ENCODE measurements around the gene SCGB1D1. TPM values are rescaled to one million over a fixed set of nuclear protein-coding genes. Genes with fewer than 3 reads are reported as not detected.

Gene SCGB1D1
- polyA plus RNA-seq, 2 of the 4 experiments (the other 2 are of a cell fraction), result not detected

DNA sequence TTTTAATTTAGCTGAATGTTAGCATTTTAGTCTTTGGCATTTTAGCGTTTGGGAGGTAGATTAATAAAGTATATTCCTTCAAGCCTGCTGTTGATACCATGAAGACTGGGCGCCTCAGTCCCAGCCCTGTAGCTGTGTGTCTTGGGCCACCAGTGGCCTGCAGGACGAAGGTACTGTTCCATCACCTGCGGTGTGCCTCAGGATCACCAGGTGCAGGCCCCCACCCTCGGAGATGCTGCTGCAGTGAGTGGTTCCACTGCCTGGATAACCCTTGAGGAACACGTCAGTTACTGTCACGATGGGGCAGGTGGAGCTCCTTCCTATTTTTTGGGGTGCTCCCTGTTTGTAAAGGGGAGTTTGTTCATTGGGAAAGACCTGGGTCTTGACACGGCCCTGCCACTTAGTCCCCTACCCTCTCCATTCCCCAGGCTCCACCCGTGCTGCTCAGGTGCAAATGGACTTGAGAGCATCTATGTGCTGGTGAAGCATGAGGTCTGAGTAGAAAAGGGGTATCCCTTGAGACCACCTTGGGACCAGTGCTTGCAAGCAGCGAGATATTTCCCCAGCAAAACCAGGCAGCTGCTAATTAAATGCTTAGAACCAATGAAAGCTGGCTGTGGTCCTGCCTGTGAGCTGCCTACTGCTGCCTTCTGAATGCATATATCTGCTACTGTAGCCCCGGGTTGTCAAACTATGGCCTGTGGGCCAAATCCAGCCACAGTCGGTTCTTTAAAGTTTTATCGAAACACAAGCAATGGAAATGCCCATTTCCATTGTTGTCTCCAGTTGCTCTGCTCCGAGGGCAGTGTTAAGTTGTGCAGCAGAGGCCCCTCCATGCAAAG is 37.5 kb upstream of the SCGB1D1 start (continued):
- TF ChIP-seq RCOR1 (IDR thresholded peaks at IDR 0.05; ENCODE audit: low read depth, low read length), result no peak
- no peak for TF ChIP-seq EP300 (IDR thresholded peaks at IDR 0.05)

DNA sequence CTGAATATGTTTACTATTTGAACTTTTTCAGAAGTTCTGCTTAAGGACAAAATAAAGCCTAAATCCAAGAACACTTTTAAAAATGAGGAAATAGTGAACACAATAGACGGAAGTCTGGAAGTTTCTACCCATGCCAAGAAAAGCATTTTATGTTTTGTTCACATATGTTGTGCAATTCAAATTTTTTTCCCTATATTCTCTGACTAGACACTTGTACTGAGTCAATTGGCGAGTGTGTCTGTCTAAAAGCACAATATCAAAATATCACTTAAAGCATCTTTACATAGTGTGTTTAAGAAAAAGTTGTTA is 37.0 kb upstream of the SCGB1D1 start:
- 95% methylated on average over 2 of the region's 2 CpGs for WGBS (ENCODE audit: missing lambda C conversion rate)
- FAIRE-seq (no peak), DNase-seq (ENCODE audit: low read depth in 1 of 2, low spot score in 1 of 2) (no peak), ATAC-seq (no peak)
- CTCF ChIA-PET, result interaction anchor here (0.6 to 2.4 kb wide), 3 partner anchors 18 to 1629 kb away, joined by 3 to 11 read pairs (median 3); no protein-coding TSS in a partner anchor
- no peaks in the 10 kb centered on the region for H3K4me1 ChIP-seq
- no peak overlapping the region for H3K4me3 ChIP-seq
- TF ChIP-seq, protein P1, sequence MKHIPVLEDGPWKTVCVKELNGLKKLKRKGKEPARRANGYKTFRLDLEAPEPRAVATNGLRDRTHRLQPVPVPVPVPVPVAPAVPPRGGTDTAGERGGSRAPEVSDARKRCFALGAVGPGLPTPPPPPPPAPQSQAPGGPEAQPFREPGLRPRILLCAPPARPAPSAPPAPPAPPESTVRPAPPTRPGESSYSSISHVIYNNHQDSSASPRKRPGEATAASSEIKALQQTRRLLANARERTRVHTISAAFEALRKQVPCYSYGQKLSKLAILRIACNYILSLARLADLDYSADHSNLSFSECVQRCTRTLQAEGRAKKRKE (CRISPR knock-in tag; IDR thresholded peaks at IDR 0.05; ENCODE audit: low read depth), result no peak
- H3K4me2 ChIP-seq, result no peak overlapping the region
- no peaks in the 10 kb centered on the region for H3K9me3 ChIP-seq
- POLR2A ChIA-PET, result no interaction called here
- H3K27ac ChIP-seq, result no peak overlapping the region

DNA sequence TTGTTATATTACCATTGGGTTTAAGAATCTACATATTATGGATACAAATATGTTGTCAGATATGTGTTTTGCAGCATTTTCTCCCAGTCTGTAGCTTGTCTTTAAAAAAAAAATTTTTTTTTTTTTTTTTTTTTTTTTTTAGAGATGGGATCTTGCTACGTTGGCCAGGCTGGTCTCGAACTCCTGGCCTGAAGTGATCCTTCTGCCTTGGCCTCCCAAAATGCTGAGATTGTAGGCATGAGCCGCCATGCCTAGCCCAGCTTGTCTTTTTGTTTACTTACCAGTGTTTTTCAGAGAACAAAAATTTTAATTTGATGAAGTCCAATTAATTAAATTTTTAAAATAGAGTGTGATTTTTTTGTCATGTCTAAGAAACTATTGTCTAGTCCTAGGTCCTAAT is 36.4 kb upstream of the SCGB1D1 start:
- no peaks in the 10 kb centered on the region for H3K4me1 ChIP-seq
- no peaks in the 10 kb centered on the region for H3K9me3 ChIP-seq
- TF ChIP-seq RARB (CRISPR knock-in tag; IDR thresholded peaks at IDR 0.05) (no peak), CBX8 (IDR thresholded peaks at IDR 0.05) (no peak), RNF2 (IDR thresholded peaks at IDR 0.05; ENCODE audit: borderline replicate concordance, low read depth) (no peak), RFX5 (IDR thresholded peaks at IDR 0.05) (no peak), HOXA7 (CRISPR knock-in tag; IDR thresholded peaks at IDR 0.05) (no peak), GATA3 (IDR thresholded peaks at IDR 0.05; ENCODE audit: borderline replicate concordance) (no peak), ZC3H11A (IDR thresholded peaks at IDR 0.05) (no peak), RCOR1 (IDR thresholded peaks at IDR 0.05; ENCODE audit: low read depth, low read length) (no peak), MYC (IDR thresholded peaks at IDR 0.05; ENCODE audit: borderline replicate concordance, low read length) (no peak), EHMT2 (IDR thresholded peaks at IDR 0.05; ENCODE audit: low read depth) (no peak), MAFK (IDR thresholded peaks at IDR 0.05; ENCODE audit: partially characterized antibody) (no peak), HOXB13 (CRISPR knock-in tag; IDR thresholded peaks at IDR 0.05; ENCODE audit: low read depth) (no peak), JUN (IDR thresholded peaks at IDR 0.05) (no peak), ZNF302 (CRISPR knock-in tag; IDR thresholded peaks at IDR 0.05) (no peak), SMC3 (IDR thresholded peaks at IDR 0.05) (no peak)
- TF ChIP-seq, protein P2, sequence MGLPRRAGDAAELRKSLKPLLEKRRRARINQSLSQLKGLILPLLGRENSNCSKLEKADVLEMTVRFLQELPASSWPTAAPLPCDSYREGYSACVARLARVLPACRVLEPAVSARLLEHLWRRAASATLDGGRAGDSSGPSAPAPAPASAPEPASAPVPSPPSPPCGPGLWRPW (IDR thresholded peaks at IDR 0.05), result no peak
- TF ChIP-seq, protein P3, sequence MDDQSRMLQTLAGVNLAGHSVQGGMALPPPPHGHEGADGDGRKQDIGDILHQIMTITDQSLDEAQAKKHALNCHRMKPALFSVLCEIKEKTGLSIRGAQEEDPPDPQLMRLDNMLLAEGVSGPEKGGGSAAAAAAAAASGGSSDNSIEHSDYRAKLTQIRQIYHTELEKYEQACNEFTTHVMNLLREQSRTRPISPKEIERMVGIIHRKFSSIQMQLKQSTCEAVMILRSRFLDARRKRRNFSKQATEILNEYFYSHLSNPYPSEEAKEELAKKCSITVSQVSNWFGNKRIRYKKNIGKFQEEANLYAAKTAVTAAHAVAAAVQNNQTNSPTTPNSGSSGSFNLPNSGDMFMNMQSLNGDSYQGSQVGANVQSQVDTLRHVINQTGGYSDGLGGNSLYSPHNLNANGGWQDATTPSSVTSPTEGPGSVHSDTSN (IDR thresholded peaks at IDR 0.05), result no peak
- H3K4me3 ChIP-seq, result no peak overlapping the region
- ATAC-seq, result no peak
- ChIA-PET POLR2A (no interaction called here), CTCF (interaction anchor here (0.6 to 2.4 kb wide), 3 partner anchors 18 to 1629 kb away, joined by 3 to 11 read pairs (median 3); no protein-coding TSS in a partner anchor)
- H3K27ac ChIP-seq, result no peak overlapping the region
- WGBS (ENCODE audit: missing lambda C conversion rate), result 80% methylated on average over 3 of the region's 3 CpGs
- no peak for DNase-seq (ENCODE audit: low read depth in 1 of 2, low spot score in 1 of 2)
- H3K4me2 ChIP-seq, result no peak overlapping the region
- FAIRE-seq, result no peak

DNA sequence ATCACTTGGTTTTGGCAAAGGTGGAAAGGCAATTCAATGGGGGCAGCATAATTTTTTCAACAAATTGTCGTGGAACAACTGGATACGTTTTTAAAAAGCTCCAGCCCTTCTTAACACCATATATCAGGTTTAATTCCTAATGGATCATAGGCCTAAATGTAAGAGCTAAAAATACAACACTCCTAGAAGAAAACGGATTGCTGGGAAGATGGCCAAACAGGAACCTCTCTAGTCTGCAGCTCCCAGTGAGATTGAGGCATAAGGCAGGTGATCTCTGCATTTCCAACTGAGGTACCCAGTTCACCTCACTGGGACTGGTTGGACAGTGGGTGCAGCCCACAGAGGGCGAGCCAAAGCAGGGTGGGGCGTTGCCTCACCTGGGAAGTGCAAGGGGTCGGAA is 32.4 kb upstream of the SCGB1D1 start:
- Histone ChIP-seq H3K4me3 (no peak overlapping the region), H3K4me1 (no peaks in the 10 kb centered on the region), H3K4me2 (no peak overlapping the region), H3K9me3 (0 out of 3 replicates have a peak, but pooled peaks cover 4% of the 10 kb centered on the region), H3K27ac (no peak overlapping the region)
- ATAC-seq, result no peak; a peak in 1 of 6 replicates
- FAIRE-seq, result no peak
- no peak for DNase-seq (ENCODE audit: low read depth in 1 of 2, low spot score in 1 of 2)
- POLR2A ChIA-PET, result no interaction called here
- TF ChIP-seq HDAC2 (IDR thresholded peaks at IDR 0.05) (no peak), FOSL2 (IDR thresholded peaks at IDR 0.05) (no peak), FOSL2 (CRISPR knock-in tag; IDR thresholded peaks at IDR 0.05) (no peak), ZSCAN20 (CRISPR knock-in tag; IDR thresholded peaks at IDR 0.05) (no peak), NPAS2 (CRISPR knock-in tag; IDR thresholded peaks at IDR 0.05; ENCODE audit: borderline replicate concordance) (no peak)
- WGBS (ENCODE audit: missing lambda C conversion rate), result 63% methylated on average over 6 of the region's 6 CpGs
- CTCF ChIA-PET, result interaction anchor here (0.5 to 3.0 kb wide), 5 partner anchors 10 to 520 kb away, joined by 3 to 8 read pairs (median 3); no protein-coding TSS in a partner anchor
